SK-N-SH (cell line): ENCODE data around the gene SYNPR.

Source experiments
- EZH2phosphoT487 ChIP-seq: fragments of 200-600 bp; sonication (generic); IDR thresholded peaks from 2 replicates; pipeline ENCODE4 v1.6.1; 2017; ENCODE audit warnings: low read depth, mixed run types, mild to moderate bottlenecking, antibody characterized with exemption, moderate library complexity, borderline replicate concordance
- GATA2 ChIP-seq: sonication (generic); formaldehyde crosslinking; IDR thresholded peaks from 2 replicates; pipeline ENCODE4 v1.5.0; 2020; ENCODE audit warnings: mild to moderate bottlenecking, missing genetic modification reagents
- JUND ChIP-seq: IDR thresholded peaks from 2 replicates; pipeline ENCODE4 v1.4.0; 2012
- MXI1 ChIP-seq: IDR thresholded peaks from 2 replicates; pipeline ENCODE4 v1.6.1; 2012; ENCODE audit warnings: mild to moderate bottlenecking, low read depth, low read length, improper control_type of control experiment
- POLR2AphosphoS5 ChIP-seq: IDR thresholded peaks from 2 replicates; pipeline ENCODE4 v1.6.1; 2012; ENCODE audit warnings: low read depth, low read length
- RAD21 ChIP-seq: IDR thresholded peaks from 2 replicates; pipeline ENCODE4 v1.6.1; 2012; ENCODE audit warnings: mild to moderate bottlenecking, low read length
- SMC3 ChIP-seq: IDR thresholded peaks from 2 replicates; pipeline ENCODE4 v1.6.1; 2012; ENCODE audit warnings: low read depth, low read length, improper control_type of control experiment
- TCF12 ChIP-seq: IDR thresholded peaks from 2 replicates; pipeline ENCODE4 v1.4.0; 2012
- TEAD4 ChIP-seq: IDR thresholded peaks from 2 replicates; pipeline ENCODE4 v1.4.0; 2012; ENCODE audit warnings: mild to moderate bottlenecking, borderline replicate concordance; ENCODE audit not compliant: insufficient read depth
- TF ChIP-seq, protein P1 (sequence below): fragments of 200-600 bp; sonication (generic); IDR thresholded peaks from 2 replicates; pipeline ENCODE4 v1.6.1; 2017; ENCODE audit warnings: antibody characterized with exemption, mild to moderate bottlenecking, moderate library complexity
- TF ChIP-seq, protein P2 (sequence below): IDR thresholded peaks from 2 replicates; pipeline ENCODE4 v1.4.0; 2012; ENCODE audit warnings: low read depth, borderline replicate concordance
- TF ChIP-seq, protein P3 (sequence below): IDR thresholded peaks from 2 replicates; pipeline ENCODE4 v1.6.1; 2012; ENCODE audit warnings: mild to moderate bottlenecking, low read depth, low read length, moderate library complexity
- TF ChIP-seq, protein P4 (sequence below): IDR thresholded peaks from 2 replicates; pipeline ENCODE4 v1.4.0; 2012; ENCODE audit warnings: low read depth
- TF ChIP-seq, protein P5 (sequence below): fragments of 150-350 bp; IDR thresholded peaks from 2 replicates; pipeline ENCODE4 v1.6.1; 2016; ENCODE audit warnings: mild to moderate bottlenecking, low read depth, low read length

DNA sequence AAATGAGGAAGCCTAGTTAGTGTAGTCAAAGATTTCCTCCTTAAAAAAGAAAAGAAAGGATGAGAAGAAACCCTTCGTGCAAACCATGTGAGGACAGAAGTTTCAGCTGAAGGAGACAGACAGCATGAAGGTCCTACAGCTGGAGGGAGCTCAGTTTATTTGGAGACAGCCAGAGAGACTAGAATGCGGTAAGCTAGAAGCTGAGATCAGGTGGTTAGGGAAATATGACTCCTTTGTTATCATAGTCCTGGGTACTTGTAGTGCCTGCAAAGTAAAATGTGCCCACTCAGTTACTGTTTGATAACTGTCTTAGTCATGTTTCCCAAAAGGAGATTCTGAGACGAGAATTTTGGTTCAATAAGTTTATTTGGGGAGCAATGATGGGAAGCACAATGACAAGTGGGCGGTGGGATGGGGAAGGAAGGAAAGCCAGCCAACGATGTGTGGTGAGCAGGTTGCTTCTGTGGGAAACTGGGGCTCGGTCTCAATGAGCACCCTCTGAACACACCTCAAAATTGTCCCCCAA lies 195.6 kb downstream of the SYNPR start:
- TF ChIP-seq, protein P1, sequence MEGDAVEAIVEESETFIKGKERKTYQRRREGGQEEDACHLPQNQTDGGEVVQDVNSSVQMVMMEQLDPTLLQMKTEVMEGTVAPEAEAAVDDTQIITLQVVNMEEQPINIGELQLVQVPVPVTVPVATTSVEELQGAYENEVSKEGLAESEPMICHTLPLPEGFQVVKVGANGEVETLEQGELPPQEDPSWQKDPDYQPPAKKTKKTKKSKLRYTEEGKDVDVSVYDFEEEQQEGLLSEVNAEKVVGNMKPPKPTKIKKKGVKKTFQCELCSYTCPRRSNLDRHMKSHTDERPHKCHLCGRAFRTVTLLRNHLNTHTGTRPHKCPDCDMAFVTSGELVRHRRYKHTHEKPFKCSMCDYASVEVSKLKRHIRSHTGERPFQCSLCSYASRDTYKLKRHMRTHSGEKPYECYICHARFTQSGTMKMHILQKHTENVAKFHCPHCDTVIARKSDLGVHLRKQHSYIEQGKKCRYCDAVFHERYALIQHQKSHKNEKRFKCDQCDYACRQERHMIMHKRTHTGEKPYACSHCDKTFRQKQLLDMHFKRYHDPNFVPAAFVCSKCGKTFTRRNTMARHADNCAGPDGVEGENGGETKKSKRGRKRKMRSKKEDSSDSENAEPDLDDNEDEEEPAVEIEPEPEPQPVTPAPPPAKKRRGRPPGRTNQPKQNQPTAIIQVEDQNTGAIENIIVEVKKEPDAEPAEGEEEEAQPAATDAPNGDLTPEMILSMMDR, result no peak
- TF ChIP-seq RAD21 (no peak), EZH2phosphoT487 (no peak), POLR2AphosphoS5 (no peak), MXI1 (no peak), JUND (no peak), SMC3 (no peak), TCF12 (no peak), TEAD4 (no peak), GATA2 (CRISPR knock-in tag) (no peak)
- TF ChIP-seq, protein P2, sequence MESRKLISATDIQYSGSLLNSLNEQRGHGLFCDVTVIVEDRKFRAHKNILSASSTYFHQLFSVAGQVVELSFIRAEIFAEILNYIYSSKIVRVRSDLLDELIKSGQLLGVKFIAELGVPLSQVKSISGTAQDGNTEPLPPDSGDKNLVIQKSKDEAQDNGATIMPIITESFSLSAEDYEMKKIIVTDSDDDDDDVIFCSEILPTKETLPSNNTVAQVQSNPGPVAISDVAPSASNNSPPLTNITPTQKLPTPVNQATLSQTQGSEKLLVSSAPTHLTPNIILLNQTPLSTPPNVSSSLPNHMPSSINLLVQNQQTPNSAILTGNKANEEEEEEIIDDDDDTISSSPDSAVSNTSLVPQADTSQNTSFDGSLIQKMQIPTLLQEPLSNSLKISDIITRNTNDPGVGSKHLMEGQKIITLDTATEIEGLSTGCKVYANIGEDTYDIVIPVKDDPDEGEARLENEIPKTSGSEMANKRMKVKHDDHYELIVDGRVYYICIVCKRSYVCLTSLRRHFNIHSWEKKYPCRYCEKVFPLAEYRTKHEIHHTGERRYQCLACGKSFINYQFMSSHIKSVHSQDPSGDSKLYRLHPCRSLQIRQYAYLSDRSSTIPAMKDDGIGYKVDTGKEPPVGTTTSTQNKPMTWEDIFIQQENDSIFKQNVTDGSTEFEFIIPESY, result no peak
- TF ChIP-seq, protein P3, sequence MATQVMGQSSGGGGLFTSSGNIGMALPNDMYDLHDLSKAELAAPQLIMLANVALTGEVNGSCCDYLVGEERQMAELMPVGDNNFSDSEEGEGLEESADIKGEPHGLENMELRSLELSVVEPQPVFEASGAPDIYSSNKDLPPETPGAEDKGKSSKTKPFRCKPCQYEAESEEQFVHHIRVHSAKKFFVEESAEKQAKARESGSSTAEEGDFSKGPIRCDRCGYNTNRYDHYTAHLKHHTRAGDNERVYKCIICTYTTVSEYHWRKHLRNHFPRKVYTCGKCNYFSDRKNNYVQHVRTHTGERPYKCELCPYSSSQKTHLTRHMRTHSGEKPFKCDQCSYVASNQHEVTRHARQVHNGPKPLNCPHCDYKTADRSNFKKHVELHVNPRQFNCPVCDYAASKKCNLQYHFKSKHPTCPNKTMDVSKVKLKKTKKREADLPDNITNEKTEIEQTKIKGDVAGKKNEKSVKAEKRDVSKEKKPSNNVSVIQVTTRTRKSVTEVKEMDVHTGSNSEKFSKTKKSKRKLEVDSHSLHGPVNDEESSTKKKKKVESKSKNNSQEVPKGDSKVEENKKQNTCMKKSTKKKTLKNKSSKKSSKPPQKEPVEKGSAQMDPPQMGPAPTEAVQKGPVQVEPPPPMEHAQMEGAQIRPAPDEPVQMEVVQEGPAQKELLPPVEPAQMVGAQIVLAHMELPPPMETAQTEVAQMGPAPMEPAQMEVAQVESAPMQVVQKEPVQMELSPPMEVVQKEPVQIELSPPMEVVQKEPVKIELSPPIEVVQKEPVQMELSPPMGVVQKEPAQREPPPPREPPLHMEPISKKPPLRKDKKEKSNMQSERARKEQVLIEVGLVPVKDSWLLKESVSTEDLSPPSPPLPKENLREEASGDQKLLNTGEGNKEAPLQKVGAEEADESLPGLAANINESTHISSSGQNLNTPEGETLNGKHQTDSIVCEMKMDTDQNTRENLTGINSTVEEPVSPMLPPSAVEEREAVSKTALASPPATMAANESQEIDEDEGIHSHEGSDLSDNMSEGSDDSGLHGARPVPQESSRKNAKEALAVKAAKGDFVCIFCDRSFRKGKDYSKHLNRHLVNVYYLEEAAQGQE, result no peak
- TF ChIP-seq, protein P4, sequence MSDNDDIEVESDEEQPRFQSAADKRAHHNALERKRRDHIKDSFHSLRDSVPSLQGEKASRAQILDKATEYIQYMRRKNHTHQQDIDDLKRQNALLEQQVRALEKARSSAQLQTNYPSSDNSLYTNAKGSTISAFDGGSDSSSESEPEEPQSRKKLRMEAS, result no peak
- TF ChIP-seq, protein P5, sequence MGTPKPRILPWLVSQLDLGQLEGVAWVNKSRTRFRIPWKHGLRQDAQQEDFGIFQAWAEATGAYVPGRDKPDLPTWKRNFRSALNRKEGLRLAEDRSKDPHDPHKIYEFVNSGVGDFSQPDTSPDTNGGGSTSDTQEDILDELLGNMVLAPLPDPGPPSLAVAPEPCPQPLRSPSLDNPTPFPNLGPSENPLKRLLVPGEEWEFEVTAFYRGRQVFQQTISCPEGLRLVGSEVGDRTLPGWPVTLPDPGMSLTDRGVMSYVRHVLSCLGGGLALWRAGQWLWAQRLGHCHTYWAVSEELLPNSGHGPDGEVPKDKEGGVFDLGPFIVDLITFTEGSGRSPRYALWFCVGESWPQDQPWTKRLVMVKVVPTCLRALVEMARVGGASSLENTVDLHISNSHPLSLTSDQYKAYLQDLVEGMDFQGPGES, result no peak
